Cerebellar cortex (tissue), 1 donor: ENCODE data around the gene HOXA10.

Experiments used
- DNase-seq: peaks from one replicate; pipeline ENCODE4 v3.0.0-alpha.2; 2015; ENCODE audit warnings: low spot score

HOXA10 gene

GRCh38 chr7:27155816-27156507 is 18.2 kb downstream of the HOXA10 start:
- DNase-seq: no peak

GRCh38 chr7:27154901-27155815 is 19.0 kb downstream of the HOXA10 start:
- no peak for DNase-seq

- DNase-seq: no peak
Observed at GRCh38 chr7:27154369-27154768, 19.8 kb downstream of the HOXA10 start.

GRCh38 chr7:27153526-27153925 is 20.6 kb downstream of the HOXA10 start:
- no peak for DNase-seq

- DNase-seq: no peak
Observed at GRCh38 chr7:27152816-27153442, 21.2 kb downstream of the HOXA10 start.

GRCh38 chr7:27151931-27152815 is 21.9 kb downstream of the HOXA10 start, which contains the start of gene HOXA3:
HOXA3 (minus strand) TSS chr7:27152583; CDS start chr7:27110640, 41,943 bp downstream.
- DNase-seq: no peak

GRCh38 chr7:27151341-27151930 is 22.7 kb downstream of the HOXA10 start:
- DNase-seq: no peak

- no peak for DNase-seq
Observed at GRCh38 chr7:27150568-27151340, 23.4 kb downstream of the HOXA10 start.

GRCh38 chr7:27149842-27150567 is 24.1 kb downstream of the HOXA10 start:
- no peak for DNase-seq

- DNase-seq: no peak
Observed at GRCh38 chr7:27148756-27149641, 25.1 kb downstream of the HOXA10 start.

GRCh38 chr7:27148031-27148755 is 25.9 kb downstream of the HOXA10 start:
- no peak for DNase-seq

- no peak for DNase-seq
Observed at GRCh38 chr7:27147199-27148030, 26.7 kb downstream of the HOXA10 start, which contains the start of gene HOXA6. HOXA6 (minus strand) TSS chr7:27147774; CDS start chr7:27147749, 25 bp downstream.

GRCh38 chr7:27146491-27147198 is 27.5 kb downstream of the HOXA10 start:
- no peak for DNase-seq

GRCh38 chr7:27145914-27146412 is 28.2 kb downstream of the HOXA10 start:
- no peak for DNase-seq

GRCh38 chr7:27145165-27145913 is 28.8 kb downstream of the HOXA10 start:
- DNase-seq: no peak
